ENCODE results near the gene ADAMTS8.
A peak's percentile ranks its signal among the peaks of the same experiment; 100 is the strongest.

Gene ADAMTS8

DNA sequence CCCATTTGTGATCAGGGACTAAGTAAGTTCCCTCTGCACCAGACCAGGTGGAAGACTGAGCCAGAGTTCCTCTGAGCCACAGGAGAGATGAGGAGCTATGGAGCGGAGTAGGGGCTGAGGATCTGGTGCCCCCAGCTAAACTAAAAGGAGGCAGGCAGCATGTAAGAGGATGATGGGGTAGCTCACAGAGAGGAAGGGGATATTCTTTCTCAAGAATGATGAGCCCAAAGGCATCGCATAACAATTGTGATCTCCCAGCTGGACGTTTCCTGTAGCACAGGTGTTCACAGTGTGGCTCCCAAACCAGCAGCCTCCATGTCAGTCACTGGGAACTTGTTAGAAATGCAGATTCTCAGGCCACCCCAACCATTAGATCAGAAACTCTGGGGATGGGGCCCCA lies 24.4 kb downstream of the ADAMTS8 start:
- no peaks in the 10 kb centered on the region for H3K36me3 ChIP-seq (replicated peaks; ENCODE audit: low read depth, low read length)
- no peak overlapping the region for H3K9ac ChIP-seq (ENCODE audit: low read length)
- H3K9me3 ChIP-seq (ENCODE audit: insufficient read depth, low read length) = no peaks in the 10 kb centered on the region
- peaks cover 24% of the 10 kb centered on the region for H3K27me3 ChIP-seq (ENCODE audit: low read depth, low read length)
- peaks cover 18% of the 10 kb centered on the region for H3K4me1 ChIP-seq (ENCODE audit: low read length)
- H3K27ac ChIP-seq (ENCODE audit: low read length) = no peak overlapping the region
- no peak overlapping the region for H3K4me3 ChIP-seq (ENCODE audit: low read length)
- no peaks in the 10 kb centered on the region for H3K79me2 ChIP-seq (ENCODE audit: low read length)
- H2AFZ ChIP-seq (ENCODE audit: low read depth, low read length) = no peak overlapping the region
- no peak overlapping the region for H3K4me2 ChIP-seq (ENCODE audit: low read length)
- no peak for TF ChIP-seq EZH2phosphoT487 (IDR thresholded peaks at IDR 0.05; ENCODE audit: low read depth)
- TF ChIP-seq, protein P1, sequence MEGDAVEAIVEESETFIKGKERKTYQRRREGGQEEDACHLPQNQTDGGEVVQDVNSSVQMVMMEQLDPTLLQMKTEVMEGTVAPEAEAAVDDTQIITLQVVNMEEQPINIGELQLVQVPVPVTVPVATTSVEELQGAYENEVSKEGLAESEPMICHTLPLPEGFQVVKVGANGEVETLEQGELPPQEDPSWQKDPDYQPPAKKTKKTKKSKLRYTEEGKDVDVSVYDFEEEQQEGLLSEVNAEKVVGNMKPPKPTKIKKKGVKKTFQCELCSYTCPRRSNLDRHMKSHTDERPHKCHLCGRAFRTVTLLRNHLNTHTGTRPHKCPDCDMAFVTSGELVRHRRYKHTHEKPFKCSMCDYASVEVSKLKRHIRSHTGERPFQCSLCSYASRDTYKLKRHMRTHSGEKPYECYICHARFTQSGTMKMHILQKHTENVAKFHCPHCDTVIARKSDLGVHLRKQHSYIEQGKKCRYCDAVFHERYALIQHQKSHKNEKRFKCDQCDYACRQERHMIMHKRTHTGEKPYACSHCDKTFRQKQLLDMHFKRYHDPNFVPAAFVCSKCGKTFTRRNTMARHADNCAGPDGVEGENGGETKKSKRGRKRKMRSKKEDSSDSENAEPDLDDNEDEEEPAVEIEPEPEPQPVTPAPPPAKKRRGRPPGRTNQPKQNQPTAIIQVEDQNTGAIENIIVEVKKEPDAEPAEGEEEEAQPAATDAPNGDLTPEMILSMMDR (IDR thresholded peaks at IDR 0.05; ENCODE audit: low read depth, low read length) = no peak
- H4K20me1 ChIP-seq (ENCODE audit: insufficient read depth, low read length) = no peaks in the 10 kb centered on the region

DNA sequence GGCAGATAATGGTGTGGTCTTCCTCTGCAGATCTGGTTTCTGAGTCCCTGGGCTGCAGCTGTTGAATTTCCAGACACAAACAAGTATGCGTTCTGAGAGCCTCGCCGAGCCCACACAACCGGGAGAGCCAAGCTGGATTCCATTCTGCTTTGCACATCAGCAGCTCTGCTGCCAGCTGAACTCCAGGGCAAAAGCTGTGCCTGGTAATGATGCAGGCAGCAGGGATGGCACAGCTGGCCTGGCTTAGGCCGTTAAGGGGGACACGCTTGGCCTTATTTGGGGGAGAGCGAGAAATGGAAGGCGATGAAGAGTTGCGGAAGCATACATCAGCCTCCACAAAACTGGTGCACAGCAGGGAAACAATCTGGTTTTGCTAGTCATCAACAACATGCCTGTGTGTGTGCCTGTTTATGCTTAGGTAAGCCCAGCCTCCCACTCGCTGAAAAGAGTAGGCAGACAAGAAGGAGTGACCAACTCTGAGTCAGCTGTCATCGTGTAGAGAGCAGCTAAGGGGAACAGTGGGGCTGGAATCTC lies 25.1 kb downstream of the ADAMTS8 start:
- H3K4me3 ChIP-seq (ENCODE audit: low read length) = no peak overlapping the region
- no peak for TF ChIP-seq EZH2phosphoT487 (IDR thresholded peaks at IDR 0.05; ENCODE audit: low read depth)
- TF ChIP-seq, protein P1 (IDR thresholded peaks at IDR 0.05; ENCODE audit: low read depth, low read length) = no peak
- H3K4me2 ChIP-seq (ENCODE audit: low read length) = no peak overlapping the region
- H3K36me3 ChIP-seq (replicated peaks; ENCODE audit: low read depth, low read length) = no peaks in the 10 kb centered on the region
- H3K9me3 ChIP-seq (ENCODE audit: insufficient read depth, low read length) = no peaks in the 10 kb centered on the region
- H3K9ac ChIP-seq (ENCODE audit: low read length) = no peak overlapping the region
- H3K79me2 ChIP-seq (ENCODE audit: low read length) = no peaks in the 10 kb centered on the region
- no peaks in the 10 kb centered on the region for H4K20me1 ChIP-seq (ENCODE audit: insufficient read depth, low read length)
- H3K27me3 ChIP-seq (ENCODE audit: low read depth, low read length) = peaks cover 29% of the 10 kb centered on the region
- H3K27ac ChIP-seq (ENCODE audit: low read length) = no peak overlapping the region
- peaks cover 20% of the 10 kb centered on the region for H3K4me1 ChIP-seq (ENCODE audit: low read length)
- no peak overlapping the region for H2AFZ ChIP-seq (ENCODE audit: low read depth, low read length)

- no peaks in the 10 kb centered on the region for H3K36me3 ChIP-seq (replicated peaks; ENCODE audit: low read depth, low read length)
- H3K9ac ChIP-seq (ENCODE audit: low read length) = no peak overlapping the region
- H2AFZ ChIP-seq (ENCODE audit: low read depth, low read length) = no peak overlapping the region
- H3K9me3 ChIP-seq (ENCODE audit: insufficient read depth, low read length) = no peaks in the 10 kb centered on the region
- no peak overlapping the region for H3K27ac ChIP-seq (ENCODE audit: low read length)
- H3K4me2 ChIP-seq (ENCODE audit: low read length) = no peak overlapping the region
- no peaks in the 10 kb centered on the region for H3K79me2 ChIP-seq (ENCODE audit: low read length)
- no peak for TF ChIP-seq EZH2phosphoT487 (IDR thresholded peaks at IDR 0.05; ENCODE audit: low read depth)
- TF ChIP-seq, protein P1 (IDR thresholded peaks at IDR 0.05; ENCODE audit: low read depth, low read length) = no peak
- peaks cover 27% of the 10 kb centered on the region for H3K4me1 ChIP-seq (ENCODE audit: low read length)
- H4K20me1 ChIP-seq (ENCODE audit: insufficient read depth, low read length) = no peaks in the 10 kb centered on the region
- H3K4me3 ChIP-seq (ENCODE audit: low read length) = no peak overlapping the region
- H3K27me3 ChIP-seq (ENCODE audit: low read depth, low read length) = peaks cover 30% of the 10 kb centered on the region
Measured at GRCh38 chr11:130402570-130402969, 25.8 kb downstream of the ADAMTS8 start.

GRCh38 chr11:130400781-130401483 lies 27.5 kb downstream of the ADAMTS8 start:
- no peak overlapping the region for H3K9ac ChIP-seq (ENCODE audit: low read length)
- H4K20me1 ChIP-seq (ENCODE audit: insufficient read depth, low read length) = no peaks in the 10 kb centered on the region
- peak overlapping the region; percentile 73; the same call in 1 of the 2 replicates for H2AFZ ChIP-seq (ENCODE audit: low read depth, low read length)
- no peaks in the 10 kb centered on the region for H3K36me3 ChIP-seq (replicated peaks; ENCODE audit: low read depth, low read length)
- no peaks in the 10 kb centered on the region for H3K79me2 ChIP-seq (ENCODE audit: low read length)
- H3K4me3 ChIP-seq (ENCODE audit: low read length) = peak overlapping the region; percentile 31
- peak overlapping the region; percentile 49 for H3K4me2 ChIP-seq (ENCODE audit: low read length)
- H3K27ac ChIP-seq (ENCODE audit: low read length) = no peak overlapping the region
- TF ChIP-seq EZH2phosphoT487 (IDR thresholded peaks at IDR 0.05; ENCODE audit: low read depth) = no peak
- TF ChIP-seq, protein P1 (IDR thresholded peaks at IDR 0.05; ENCODE audit: low read depth, low read length) = no peak
- peaks cover 30% of the 10 kb centered on the region; the same call in 1 of the 2 replicates for H3K27me3 ChIP-seq (ENCODE audit: low read depth, low read length)
- H3K4me1 ChIP-seq (ENCODE audit: low read length) = peaks cover 40% of the 10 kb centered on the region
- no peaks in the 10 kb centered on the region for H3K9me3 ChIP-seq (ENCODE audit: insufficient read depth, low read length)

All from OCI-LY3 (cell line).